HG02973 (cell line): Measurements from ENCODE around the gene SDHA.
"Not testable (repeated sequence)": the region's sequence is repeated elsewhere in the genome, so short reads cannot be mapped to it uniquely, and the experiment has no call there.

ENCODE experiments used
- ATAC-seq: cut with Tn5 transposase; IDR thresholded peaks from one replicate; pipeline ENCODE4 v1.9.1; 2021; ENCODE audit warnings: moderate library complexity; ENCODE audit not compliant: unreplicated experiment

Gene SDHA

GRCh38 chr5:218457-219291, 554 bp downstream of the SDHA start:
- ATAC-seq, result peak; percentile 17

- no peak for ATAC-seq
These were observed 1.3 kb downstream of the SDHA start for GRCh38 chr5:219460-219863.

- no peak for ATAC-seq
These were observed 1.9 kb downstream of the SDHA start for GRCh38 chr5:219991-220390.

GRCh38 chr5:222951-223715, 5.0 kb downstream of the SDHA start:
- not testable (repeated sequence) for ATAC-seq

GRCh38 chr5:223791-224190, 5.7 kb downstream of the SDHA start:
- ATAC-seq, result no peak

- ATAC-seq, result no peak
These were observed 7.2 kb downstream of the SDHA start for GRCh38 chr5:225334-225733.

GRCh38 chr5:227375-227774, 9.3 kb downstream of the SDHA start:
- not testable (repeated sequence) for ATAC-seq

- no peak for ATAC-seq
These were observed 10.8 kb downstream of the SDHA start for GRCh38 chr5:228886-229285.

- no peak for ATAC-seq
These were observed 12.6 kb downstream of the SDHA start for GRCh38 chr5:230711-231110.

GRCh38 chr5:231661-232060, 13.5 kb downstream of the SDHA start:
- ATAC-seq, result no peak

- not testable (repeated sequence) for ATAC-seq
These were observed 15.3 kb downstream of the SDHA start for GRCh38 chr5:233426-233825.

- no peak for ATAC-seq
These were observed 16.3 kb downstream of the SDHA start for GRCh38 chr5:234450-234849.

GRCh38 chr5:235527-235926, 17.4 kb downstream of the SDHA start:
- ATAC-seq, result not testable (repeated sequence)

GRCh38 chr5:237931-238330, 19.8 kb downstream of the SDHA start:
- not testable (repeated sequence) for ATAC-seq

- not testable (repeated sequence) for ATAC-seq
These were observed 22.4 kb downstream of the SDHA start for GRCh38 chr5:240550-240949.

- ATAC-seq, result not testable (repeated sequence)
These were observed 23.0 kb downstream of the SDHA start for GRCh38 chr5:241045-241669.

- ATAC-seq, result not testable (repeated sequence)
These were observed 25.7 kb downstream of the SDHA start for GRCh38 chr5:243683-244367.

GRCh38 chr5:245717-246116, 27.6 kb downstream of the SDHA start:
- not testable (repeated sequence) for ATAC-seq

GRCh38 chr5:250396-250795, 32.3 kb downstream of the SDHA start:
- not testable (repeated sequence) for ATAC-seq

- ATAC-seq, result not testable (repeated sequence)
These were observed 32.9 kb downstream of the SDHA start for GRCh38 chr5:251016-251415.

GRCh38 chr5:251538-251937, 33.4 kb downstream of the SDHA start:
- ATAC-seq, result not testable (repeated sequence)
